Breast epithelium (tissue), 3 donors: Measurements from ENCODE around the gene POC5.

ENCODE experiments used
- CTCF ChIP-seq, 3 donors: fragments of 450-650 bp; IDR thresholded peaks; one replicate each; pipeline ENCODE4 v1.5.1; 2016 to 2017; ENCODE audit warnings: antibody characterized with exemption in 3 of 3, mild to moderate bottlenecking in 3 of 3, moderate library complexity in 3 of 3
- POLR2A ChIP-seq: fragments of 450-650 bp; IDR thresholded peaks from one replicate; pipeline ENCODE4 v1.6.1; 2016; ENCODE audit warnings: antibody characterized with exemption, mild to moderate bottlenecking, moderate library complexity
- POLR2AphosphoS5 ChIP-seq, 3 donors: sonication (generic); formaldehyde crosslinking; IDR thresholded peaks; one replicate each; pipeline ENCODE4 v1.6.1; 2017; ENCODE audit warnings: antibody characterized with exemption in 3 of 3

- TF ChIP-seq CTCF (IDR thresholded peaks at IDR 0.05) (no peak), POLR2A (no peak), POLR2AphosphoS5 (IDR thresholded peaks at IDR 0.05) (no peak)
Measured at GRCh38 chr5:75710637-75711036, 6.6 kb downstream of the POC5 start.
